ENCODE results near the gene CCSAP.

DNA sequence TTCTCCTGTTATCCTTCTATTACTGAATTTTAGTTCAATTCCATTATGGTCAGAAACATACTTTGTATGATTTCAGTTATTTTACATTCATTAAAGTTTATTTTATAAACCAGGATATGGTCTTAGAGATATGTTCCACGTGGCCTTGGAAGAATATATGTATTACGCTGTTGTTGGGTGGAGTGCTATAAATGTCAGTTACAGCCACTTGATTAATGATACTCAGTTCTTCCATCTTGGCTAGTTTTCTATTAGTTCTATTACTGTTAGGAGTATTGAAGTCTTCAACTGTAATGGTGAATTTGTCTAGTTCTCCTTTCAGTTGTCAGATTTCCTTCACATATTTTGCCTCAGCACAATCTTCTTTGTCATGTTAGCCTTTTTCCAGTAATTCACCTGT is 26.7 kb downstream of the CCSAP start:
- TF ChIP-seq POLR2A (IDR thresholded peaks at IDR 0.05) = no peak
- TF ChIP-seq, protein P1, sequence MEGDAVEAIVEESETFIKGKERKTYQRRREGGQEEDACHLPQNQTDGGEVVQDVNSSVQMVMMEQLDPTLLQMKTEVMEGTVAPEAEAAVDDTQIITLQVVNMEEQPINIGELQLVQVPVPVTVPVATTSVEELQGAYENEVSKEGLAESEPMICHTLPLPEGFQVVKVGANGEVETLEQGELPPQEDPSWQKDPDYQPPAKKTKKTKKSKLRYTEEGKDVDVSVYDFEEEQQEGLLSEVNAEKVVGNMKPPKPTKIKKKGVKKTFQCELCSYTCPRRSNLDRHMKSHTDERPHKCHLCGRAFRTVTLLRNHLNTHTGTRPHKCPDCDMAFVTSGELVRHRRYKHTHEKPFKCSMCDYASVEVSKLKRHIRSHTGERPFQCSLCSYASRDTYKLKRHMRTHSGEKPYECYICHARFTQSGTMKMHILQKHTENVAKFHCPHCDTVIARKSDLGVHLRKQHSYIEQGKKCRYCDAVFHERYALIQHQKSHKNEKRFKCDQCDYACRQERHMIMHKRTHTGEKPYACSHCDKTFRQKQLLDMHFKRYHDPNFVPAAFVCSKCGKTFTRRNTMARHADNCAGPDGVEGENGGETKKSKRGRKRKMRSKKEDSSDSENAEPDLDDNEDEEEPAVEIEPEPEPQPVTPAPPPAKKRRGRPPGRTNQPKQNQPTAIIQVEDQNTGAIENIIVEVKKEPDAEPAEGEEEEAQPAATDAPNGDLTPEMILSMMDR (IDR thresholded peaks at IDR 0.05) = no peak

Measured in uterus (tissue), 2 donors.